Parathyroid adenoma (tissue), 2 donors: ENCODE data around the gene LAMA5.

ENCODE experiments used
- H2AFZ ChIP-seq: fragments of 300-600 bp; sonication (generic); one replicate; pipeline ENCODE4 v1.7.0; 2017; ENCODE audit warnings: antibody characterized with exemption, mild to moderate bottlenecking
- H3K27ac ChIP-seq: fragments of 300-600 bp; sonication (generic); one replicate; pipeline ENCODE4 v1.7.0; 2017
- H3K27me3 ChIP-seq: fragments of 300-600 bp; sonication (generic); one replicate; pipeline ENCODE4 v1.7.0; 2017; ENCODE audit warnings: low read length; ENCODE audit not compliant: control insufficient read depth, insufficient read depth
- H3K36me3 ChIP-seq: fragments of 300-600 bp; sonication (generic); one replicate; pipeline ENCODE4 v1.7.0; 2017; ENCODE audit warnings: low read length; ENCODE audit not compliant: control insufficient read depth, insufficient read depth
- H3K4me1 ChIP-seq: fragments of 300-600 bp; sonication (generic); one replicate; pipeline ENCODE4 v1.7.0; 2017; ENCODE audit warnings: control low read depth
- H3K4me2 ChIP-seq: fragments of 300-600 bp; sonication (generic); one replicate; pipeline ENCODE4 v1.7.0; 2017; ENCODE audit warnings: low read length
- H3K4me3 ChIP-seq: fragments of 300-600 bp; sonication (generic); one replicate; pipeline ENCODE4 v1.7.0; 2017; ENCODE audit warnings: low read depth, low read length
- H3K79me2 ChIP-seq: fragments of 300-600 bp; sonication (generic); one replicate; pipeline ENCODE4 v1.7.0; 2017; ENCODE audit warnings: control low read depth
- H3K9ac ChIP-seq: fragments of 300-600 bp; sonication (generic); one replicate; pipeline ENCODE4 v1.7.0; 2017; ENCODE audit warnings: mild to moderate bottlenecking
- H3K9me3 ChIP-seq: fragments of 300-600 bp; sonication (generic); one replicate; pipeline ENCODE4 v1.7.0; 2017; ENCODE audit warnings: low read length; ENCODE audit not compliant: control insufficient read depth
- TF ChIP-seq, protein P1 (sequence below): fragments of 300-600 bp; sonication (generic); IDR thresholded peaks from one replicate; pipeline ENCODE4 v1.7.0; 2017; ENCODE audit warnings: antibody characterized with exemption, mild to moderate bottlenecking
- donor health status: primary hyperparathyroidism.

The LAMA5 gene

GRCh38 chr20:62348604-62349003, 18.5 kb downstream of the LAMA5 start:
- TF ChIP-seq, protein P1, sequence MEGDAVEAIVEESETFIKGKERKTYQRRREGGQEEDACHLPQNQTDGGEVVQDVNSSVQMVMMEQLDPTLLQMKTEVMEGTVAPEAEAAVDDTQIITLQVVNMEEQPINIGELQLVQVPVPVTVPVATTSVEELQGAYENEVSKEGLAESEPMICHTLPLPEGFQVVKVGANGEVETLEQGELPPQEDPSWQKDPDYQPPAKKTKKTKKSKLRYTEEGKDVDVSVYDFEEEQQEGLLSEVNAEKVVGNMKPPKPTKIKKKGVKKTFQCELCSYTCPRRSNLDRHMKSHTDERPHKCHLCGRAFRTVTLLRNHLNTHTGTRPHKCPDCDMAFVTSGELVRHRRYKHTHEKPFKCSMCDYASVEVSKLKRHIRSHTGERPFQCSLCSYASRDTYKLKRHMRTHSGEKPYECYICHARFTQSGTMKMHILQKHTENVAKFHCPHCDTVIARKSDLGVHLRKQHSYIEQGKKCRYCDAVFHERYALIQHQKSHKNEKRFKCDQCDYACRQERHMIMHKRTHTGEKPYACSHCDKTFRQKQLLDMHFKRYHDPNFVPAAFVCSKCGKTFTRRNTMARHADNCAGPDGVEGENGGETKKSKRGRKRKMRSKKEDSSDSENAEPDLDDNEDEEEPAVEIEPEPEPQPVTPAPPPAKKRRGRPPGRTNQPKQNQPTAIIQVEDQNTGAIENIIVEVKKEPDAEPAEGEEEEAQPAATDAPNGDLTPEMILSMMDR, result no peak
- Histone ChIP-seq H3K4me1 (no peaks in the 10 kb centered on the region), H3K36me3 (no peaks in the 10 kb centered on the region), H3K27me3 (no peaks in the 10 kb centered on the region), H3K4me3 (no peak overlapping the region), H3K9ac (no peak overlapping the region), H3K27ac (no peak overlapping the region), H3K4me2 (no peak overlapping the region), H3K9me3 (no peaks in the 10 kb centered on the region), H2AFZ (no peak overlapping the region), H3K79me2 (no peaks in the 10 kb centered on the region)

GRCh38 chr20:62347445-62347844, 19.7 kb downstream of the LAMA5 start:
- Histone ChIP-seq H3K9ac (no peak overlapping the region), H3K27ac (no peak overlapping the region), H3K27me3 (no peaks in the 10 kb centered on the region), H2AFZ (no peak overlapping the region), H3K4me2 (no peak overlapping the region), H3K9me3 (no peaks in the 10 kb centered on the region), H3K79me2 (no peaks in the 10 kb centered on the region), H3K36me3 (no peaks in the 10 kb centered on the region), H3K4me3 (no peak overlapping the region), H3K4me1 (no peaks in the 10 kb centered on the region)
- TF ChIP-seq, protein P1, result no peak

- H3K9ac ChIP-seq, result no peak overlapping the region
- no peaks in the 10 kb centered on the region for H3K36me3 ChIP-seq
Observed at GRCh38 chr20:62347151-62347404, 20.0 kb downstream of the LAMA5 start.

GRCh38 chr20:62346398-62347150, 20.5 kb downstream of the LAMA5 start:
- Histone ChIP-seq H3K9ac (no peak overlapping the region), H3K4me3 (no peak overlapping the region), H3K79me2 (no peaks in the 10 kb centered on the region), H3K4me2 (no peak overlapping the region), H3K27ac (no peak overlapping the region), H3K4me1 (no peaks in the 10 kb centered on the region), H2AFZ (no peak overlapping the region), H3K9me3 (no peaks in the 10 kb centered on the region), H3K27me3 (no peaks in the 10 kb centered on the region), H3K36me3 (no peaks in the 10 kb centered on the region)
- TF ChIP-seq, protein P1, result no peak

More at GRCh38 chr20:62347151-62347404, 20.0 kb downstream of the LAMA5 start:
- no peaks in the 10 kb centered on the region for H3K79me2 ChIP-seq
- H3K27ac ChIP-seq, result no peak overlapping the region
- no peak overlapping the region for H3K4me2 ChIP-seq
- no peaks in the 10 kb centered on the region for H3K27me3 ChIP-seq
- no peaks in the 10 kb centered on the region for H3K4me1 ChIP-seq
- TF ChIP-seq, protein P1, result no peak
- H3K4me3 ChIP-seq, result no peak overlapping the region
- H3K9me3 ChIP-seq, result no peaks in the 10 kb centered on the region
- H2AFZ ChIP-seq, result no peak overlapping the region
